Measurements from ENCODE around the gene LURAP1L. TPM values are rescaled to one million over a fixed set of nuclear protein-coding genes. Genes with fewer than 3 reads are reported as not detected.

LURAP1L gene
- total RNA-seq, 6 donors from 2014 or later = 25.4 to 59.7 (median 33.6) TPM

DNA sequence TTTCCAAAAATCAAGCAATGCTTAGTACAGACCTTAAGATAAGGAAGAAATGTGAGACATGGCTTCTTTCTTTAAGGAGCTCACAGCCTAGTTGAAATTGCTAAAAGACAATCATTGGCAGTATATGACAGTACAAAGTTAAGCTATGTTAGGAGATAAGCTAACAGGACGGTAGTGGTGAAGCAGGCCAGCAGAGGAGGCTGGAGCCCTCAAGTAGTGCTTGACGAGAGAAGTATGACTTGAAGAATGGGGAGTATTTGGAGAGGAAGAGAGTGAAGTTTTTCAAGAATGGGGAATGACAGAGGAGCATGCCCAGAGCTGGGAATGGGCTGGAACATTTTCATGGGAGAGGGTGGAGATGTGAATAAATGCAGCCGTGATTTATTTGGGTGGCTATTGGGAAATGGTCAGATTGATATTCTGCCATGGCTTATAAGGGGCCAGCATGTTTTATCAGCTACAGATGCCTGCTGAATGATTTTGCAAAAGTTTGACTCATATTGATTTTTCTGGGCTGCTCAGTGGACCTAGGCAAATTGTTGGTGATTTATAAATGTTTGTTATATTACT lies 43.7 kb downstream of the LURAP1L start:
- Histone ChIP-seq H3K27me3 (no peaks in the 10 kb centered on the region), H3K4me3 (no peak overlapping the region), H3K4me1 (peaks cover 20 to 42% (median 28%) of the 10 kb centered on the region in 4 donors), H3K36me3 (peaks cover 0 to 2% (median 0%) of the 10 kb centered on the region in 4 donors), H3K9me3 (no peaks in the 10 kb centered on the region), H3K27ac (peak overlapping the region; percentile 54 to 74 (median 71))
- ATAC-seq (ENCODE audit: low FRiP score in 2 of 2) (peak; percentile 53 to 81), DNase-seq (peak in 1 of 2 donors; percentile 59)
- TF ChIP-seq POLR2A (IDR thresholded peaks at IDR 0.05) (no peak), POLR2AphosphoS5 (IDR thresholded peaks at IDR 0.05) (no peak), EP300 (IDR thresholded peaks at IDR 0.05) (peak in 1 of 4 donors; percentile 34)
- TF ChIP-seq, protein P1, sequence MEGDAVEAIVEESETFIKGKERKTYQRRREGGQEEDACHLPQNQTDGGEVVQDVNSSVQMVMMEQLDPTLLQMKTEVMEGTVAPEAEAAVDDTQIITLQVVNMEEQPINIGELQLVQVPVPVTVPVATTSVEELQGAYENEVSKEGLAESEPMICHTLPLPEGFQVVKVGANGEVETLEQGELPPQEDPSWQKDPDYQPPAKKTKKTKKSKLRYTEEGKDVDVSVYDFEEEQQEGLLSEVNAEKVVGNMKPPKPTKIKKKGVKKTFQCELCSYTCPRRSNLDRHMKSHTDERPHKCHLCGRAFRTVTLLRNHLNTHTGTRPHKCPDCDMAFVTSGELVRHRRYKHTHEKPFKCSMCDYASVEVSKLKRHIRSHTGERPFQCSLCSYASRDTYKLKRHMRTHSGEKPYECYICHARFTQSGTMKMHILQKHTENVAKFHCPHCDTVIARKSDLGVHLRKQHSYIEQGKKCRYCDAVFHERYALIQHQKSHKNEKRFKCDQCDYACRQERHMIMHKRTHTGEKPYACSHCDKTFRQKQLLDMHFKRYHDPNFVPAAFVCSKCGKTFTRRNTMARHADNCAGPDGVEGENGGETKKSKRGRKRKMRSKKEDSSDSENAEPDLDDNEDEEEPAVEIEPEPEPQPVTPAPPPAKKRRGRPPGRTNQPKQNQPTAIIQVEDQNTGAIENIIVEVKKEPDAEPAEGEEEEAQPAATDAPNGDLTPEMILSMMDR (IDR thresholded peaks at IDR 0.05) = peak in 1 of 6 experiments; percentile 12
- 48 to 53% methylated on average over 3 of the region's 3 CpGs for WGBS, 2 donors

DNA sequence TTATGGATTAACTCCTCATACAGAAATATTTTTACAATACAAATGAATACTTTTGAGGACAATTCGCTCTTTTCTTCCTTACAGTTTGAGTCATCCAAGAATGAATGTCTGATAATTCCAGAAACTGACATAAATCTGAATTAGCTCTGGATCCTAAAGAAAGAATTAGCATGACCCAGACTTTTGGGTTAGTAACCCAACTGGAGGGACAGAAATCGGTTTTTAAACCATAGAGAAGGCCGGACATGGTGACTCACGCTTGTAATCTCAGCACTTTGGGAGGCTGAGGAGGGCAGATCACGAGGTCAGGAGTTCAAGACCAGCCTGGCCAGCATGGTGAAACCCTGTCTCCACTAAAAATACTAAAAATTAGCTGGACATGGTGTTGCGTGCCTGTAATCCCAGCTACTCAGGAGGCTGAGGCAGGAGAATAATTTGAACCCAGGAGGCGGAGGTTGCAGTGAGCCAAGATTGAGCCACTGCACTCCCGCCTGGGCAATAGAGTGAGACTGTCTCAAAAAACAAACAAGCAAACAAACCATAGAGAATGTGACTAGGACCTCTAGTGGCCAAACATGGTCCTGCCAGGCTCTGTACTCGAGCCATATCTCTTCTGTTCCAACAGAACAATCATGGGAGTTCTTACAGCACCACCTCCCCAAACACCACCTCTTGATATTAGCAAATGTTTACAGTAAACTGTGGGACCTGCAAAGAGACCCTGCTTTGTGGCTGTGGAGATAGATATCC lies 44.8 kb downstream of the LURAP1L start:
- DNase-seq (peak in 1 of 2 donors; percentile 36), ATAC-seq (ENCODE audit: low FRiP score in 2 of 2) (no peak)
- H3K4me1 ChIP-seq = peaks cover 13 to 36% (median 18%) of the 10 kb centered on the region in 4 donors

DNA sequence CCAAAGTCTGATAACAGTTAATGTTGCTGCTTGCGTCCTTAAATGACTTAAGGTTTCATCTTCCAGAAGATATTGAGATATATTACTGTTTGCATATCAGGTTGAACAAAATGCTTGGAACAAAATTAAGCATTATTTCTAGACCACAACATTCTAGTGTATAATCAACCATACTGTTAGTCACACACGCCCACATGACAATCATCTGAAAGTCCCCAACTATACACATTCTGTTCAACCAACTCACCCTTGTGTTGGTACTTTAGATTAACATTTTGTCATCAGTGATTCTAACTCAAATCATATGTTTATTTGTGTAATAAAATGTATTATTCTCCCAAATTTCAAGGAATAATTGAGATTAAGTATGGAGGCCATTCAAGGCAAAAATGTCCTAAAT lies 47.3 kb downstream of the LURAP1L start:
- WGBS, 2 donors = 84 to 97% methylated on average over 2 of the region's 2 CpGs
- no peaks in the 10 kb centered on the region for H3K9me3 ChIP-seq
- DNase-seq (no peak), ATAC-seq (ENCODE audit: low FRiP score in 2 of 2) (no peak)
- no peak overlapping the region for H3K27ac ChIP-seq
- peaks cover 4 to 27% (median 11%) of the 10 kb centered on the region in 4 donors for H3K4me1 ChIP-seq
- H3K36me3 ChIP-seq = peaks cover 0 to 2% (median 0%) of the 10 kb centered on the region in 4 donors
- H3K27me3 ChIP-seq = no peaks in the 10 kb centered on the region
- no peak for TF ChIP-seq POLR2AphosphoS5 (IDR thresholded peaks at IDR 0.05)
- no peak for TF ChIP-seq POLR2A (IDR thresholded peaks at IDR 0.05)
- no peak for TF ChIP-seq EP300 (IDR thresholded peaks at IDR 0.05)
- TF ChIP-seq, protein P1 (IDR thresholded peaks at IDR 0.05) = no peak
- no peak overlapping the region for H3K4me3 ChIP-seq

More for the DNA sequence above, 44.8 kb downstream of the LURAP1L start:
- H3K36me3 ChIP-seq = peaks cover 0 to 2% (median 0%) of the 10 kb centered on the region in 4 donors
- WGBS, 2 donors = 84 to 91% methylated on average over 9 of the region's 9 CpGs
- H3K4me3 ChIP-seq = no peak overlapping the region
- H3K27me3 ChIP-seq = no peaks in the 10 kb centered on the region
- peak overlapping the region; percentile 5 to 74 (median 48) for H3K27ac ChIP-seq
- no peaks in the 10 kb centered on the region for H3K9me3 ChIP-seq
- TF ChIP-seq, protein P1 (IDR thresholded peaks at IDR 0.05) = peak in 4 of 6 experiments; percentile 22 to 41 (median 34)
- no peak for TF ChIP-seq EP300 (IDR thresholded peaks at IDR 0.05)

DNA sequence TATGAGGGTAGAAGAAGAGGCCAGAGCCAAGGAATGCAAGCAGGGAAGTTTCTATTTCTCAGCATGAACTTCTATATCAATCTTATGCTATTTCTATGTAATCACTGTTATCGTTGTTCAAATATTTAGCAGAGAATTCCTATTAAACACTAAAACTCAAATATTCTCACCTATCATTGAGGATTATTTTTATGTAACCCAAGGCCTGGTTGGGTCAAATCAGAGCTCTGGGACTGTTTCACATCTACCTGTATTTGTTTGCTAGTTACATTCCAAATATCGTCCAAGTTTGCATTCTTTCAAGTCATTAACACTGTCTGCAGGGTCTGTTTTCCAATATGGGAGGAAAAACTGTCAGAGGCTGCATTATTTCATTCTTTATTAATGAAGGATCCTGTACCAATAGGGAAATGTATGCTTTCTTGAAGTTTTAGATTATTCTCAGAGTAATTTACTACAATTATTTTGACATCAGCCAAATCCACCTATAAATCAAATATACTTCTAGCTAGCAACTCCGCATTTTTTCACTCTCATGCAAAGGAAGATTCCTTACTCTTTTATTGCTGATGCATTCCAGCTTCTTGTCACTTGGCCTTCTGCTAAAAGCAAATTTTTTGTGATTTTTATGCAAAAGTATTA lies 52.2 kb downstream of the LURAP1L start:
- no peak overlapping the region for H3K27ac ChIP-seq
- H3K9me3 ChIP-seq = no peaks in the 10 kb centered on the region
- no peaks in the 10 kb centered on the region for H3K27me3 ChIP-seq
- 57% methylated on average over 3 of the region's 3 CpGs for WGBS, 2 donors
- no peak for ATAC-seq (ENCODE audit: low FRiP score in 2 of 2)
- H3K36me3 ChIP-seq = peaks cover 0 to 2% (median 0%) of the 10 kb centered on the region in 4 donors
- TF ChIP-seq, protein P1 (IDR thresholded peaks at IDR 0.05) = no peak
- TF ChIP-seq EP300 (IDR thresholded peaks at IDR 0.05) = no peak
- no peak for TF ChIP-seq POLR2AphosphoS5 (IDR thresholded peaks at IDR 0.05)
- TF ChIP-seq POLR2A (IDR thresholded peaks at IDR 0.05) = no peak
- no peak for DNase-seq
- peaks cover 0 to 13% (median 6%) of the 10 kb centered on the region in 4 donors for H3K4me1 ChIP-seq
- no peak overlapping the region for H3K4me3 ChIP-seq

Measured in upper lobe of left lung (tissue), 6 donors.